Lung (tissue), 12 donors: ENCODE data around the gene DRD1. TPM values are rescaled to one million over a fixed set of nuclear protein-coding genes. Genes with fewer than 3 reads are reported as not detected.
"Not testable (repeated sequence)": the region's sequence is repeated elsewhere in the genome, so short reads cannot be mapped to it uniquely, and the experiment has no call there.

ENCODE experiments used
- ATAC-seq: fragments of 200-7000 bp; cut with Tn5 transposase; one replicate; pipeline ENCODE4 v1.9.1; 2020; ENCODE audit warnings: moderate number of reproducible peaks; ENCODE audit not compliant: insufficient read depth, low FRiP score
- DNase-seq, 3 donors: peaks; one replicate each; pipeline ENCODE4 v3.0.0-alpha.2; 2013 to 2017
- H3K27ac ChIP-seq, 2 donors: one replicate each; pipeline ENCODE4 v1.5.1; 2013; ENCODE audit warnings: mild to moderate bottlenecking in 2 of 2, moderate library complexity in 2 of 2, control low read depth in 1 of 2, inconsistent platforms in 1 of 2, low read depth in 1 of 2, low read length in 1 of 2
- H3K27me3 ChIP-seq, 3 donors: one replicate each; pipeline ENCODE4 v1.5.1; 2013; ENCODE audit warnings: low read length in 2 of 3; ENCODE audit not compliant: control insufficient read depth in 3 of 3, insufficient read depth in 3 of 3
- H3K36me3 ChIP-seq, 4 donors: one replicate each; pipeline ENCODE4 v1.5.1; 2013; ENCODE audit warnings: low read length in 4 of 4, mild to moderate bottlenecking in 1 of 4, moderate library complexity in 1 of 4; ENCODE audit not compliant: control insufficient read depth in 4 of 4, insufficient read depth in 4 of 4
- H3K4me1 ChIP-seq, 5 donors: one replicate each; pipeline ENCODE4 v1.5.1; 2013; ENCODE audit warnings: low read length in 5 of 5, mild to moderate bottlenecking in 2 of 5, moderate library complexity in 1 of 5; ENCODE audit not compliant: control insufficient read depth in 5 of 5, insufficient read depth in 5 of 5
- H3K4me3 ChIP-seq: one replicate; pipeline ENCODE4 v1.5.1; 2013; ENCODE audit warnings: mild to moderate bottlenecking, control low read depth, moderate library complexity
- H3K9ac ChIP-seq, 2 donors: one replicate each; pipeline ENCODE4 v1.5.1; 2013; ENCODE audit warnings: low read length in 2 of 2, control low read depth in 1 of 2; ENCODE audit not compliant: insufficient read depth in 1 of 2
- H3K9me3 ChIP-seq, 4 donors: one replicate each; pipeline ENCODE4 v1.5.1; 2013; ENCODE audit warnings: low read length in 3 of 4, mild to moderate bottlenecking in 1 of 4, moderate library complexity in 1 of 4; ENCODE audit not compliant: control insufficient read depth in 4 of 4, insufficient read depth in 3 of 4
- CTCF ChIP-seq: IDR thresholded peaks from 2 replicates; pipeline ENCODE4 v1.5.1; 2012; ENCODE audit warnings: mild to moderate bottlenecking; ENCODE audit errors: control extremely low read depth, extremely low read depth
- WGBS, 2 donors: extraction: QIAGEN DNeasy Blood & Tissue Kit; methylation state at CpG; one replicate each; pipeline ENCODE4 v1.1.7; 2013; 5-methylcytosine and 5-hydroxymethylcytosine counted together
- polyA plus RNA-seq, 2 donors: library from polyadenylated mRNA; stranded (reverse); fragments of 200-250 nt; gene quantifications; one replicate each; pipeline ENCODE4 v1.2.1, GENCODE V29; 2013
- total RNA-seq, 2 donors: library from RNA; depleted of rRNA in 1 of 2; stranded (reverse); fragments of >200 nt in 1 of 2; gene quantifications; one replicate each; pipeline ENCODE4 v1.2.1, GENCODE V29; 2014 to 2021
- donor health status: control.
- donor health status: control.
- donor health status: Bipolar disorder and iron deficiency.
- donor health status: healthy.
- donor health status: DM: yes; HTN: yes; CAD: no.

Gene DRD1
- total and polyA plus RNA-seq, 4 donors: 0.12 to 1.5 (median 0.53) TPM

- 68 to 72% methylated on average over 2 of the region's 2 CpGs for WGBS, 2 donors
- H3K27ac ChIP-seq: no peak overlapping the region
- DNase-seq (no peak), ATAC-seq (no peak)
- H3K9me3 ChIP-seq: no peaks in the 10 kb centered on the region
- H3K4me3 ChIP-seq: no peak overlapping the region
- H3K4me1 ChIP-seq: no peaks in the 10 kb centered on the region
- H3K9ac ChIP-seq: no peak overlapping the region
- TF ChIP-seq CTCF: no peak
- H3K36me3 ChIP-seq: no peaks in the 10 kb centered on the region
- peaks cover 0 to 27% (median 14%) of the 10 kb centered on the region in 3 donors for H3K27me3 ChIP-seq
Observed at GRCh38 chr5:175452166-175452565, 8.2 kb upstream of the DRD1 start.

- no peak for TF ChIP-seq CTCF
- Histone ChIP-seq H3K4me1 (peaks cover 0 to 14% (median 4%) of the 10 kb centered on the region in 5 donors), H3K27me3 (peaks cover 9 to 49% (median 30%) of the 10 kb centered on the region in 3 donors), H3K9ac (no peak overlapping the region), H3K9me3 (peaks cover 0 to 3% (median 0%) of the 10 kb centered on the region in 4 donors), H3K36me3 (no peaks in the 10 kb centered on the region), H3K27ac (no peak overlapping the region), H3K4me3 (no peak overlapping the region)
- ATAC-seq (no peak), DNase-seq (no peak)
- WGBS, 2 donors: 41 to 52% methylated on average over 3 of the region's 3 CpGs
Observed at GRCh38 chr5:175448276-175448675, 4.3 kb upstream of the DRD1 start.

GRCh38 chr5:175447571-175447970 is 3.6 kb upstream of the DRD1 start:
- Histone ChIP-seq H3K27ac (no peak overlapping the region), H3K9ac (no peak overlapping the region), H3K9me3 (peaks cover 0 to 3% (median 0%) of the 10 kb centered on the region in 4 donors), H3K36me3 (no peaks in the 10 kb centered on the region), H3K27me3 (peaks cover 9 to 52% (median 29%) of the 10 kb centered on the region in 3 donors), H3K4me1 (peaks cover 0 to 14% (median 4%) of the 10 kb centered on the region in 5 donors), H3K4me3 (no peak overlapping the region)
- 35 to 44% methylated on average over 2 of the region's 2 CpGs for WGBS, 2 donors
- no peak for ATAC-seq
- no peak for TF ChIP-seq CTCF
- no peak for DNase-seq

- H3K36me3 ChIP-seq, H3K9me3 ChIP-seq, H3K27ac ChIP-seq, H3K9ac ChIP-seq, ATAC-seq, DNase-seq, H3K4me3 ChIP-seq: not testable (repeated sequence)
- Histone ChIP-seq H3K27me3 (peaks cover 9 to 64% (median 36%) of the 10 kb centered on the region in 3 donors), H3K4me1 (peaks cover 0 to 14% (median 4%) of the 10 kb centered on the region in 5 donors)
- WGBS, 2 donors: 85 to 86% methylated on average over 14 of the region's 14 CpGs
Observed at GRCh38 chr5:175446378-175446777, 2.4 kb upstream of the DRD1 start.
